NCI-H226 (cell line): ENCODE results near the gene FAM240B.

Source experiments
- DNase-seq: peaks from one replicate; pipeline ENCODE4 v3.0.0-alpha.2; 2015

The FAM240B gene

GRCh38 chr9:38699337-38699736, 20.6 kb downstream of the FAM240B start:
- DNase-seq = no peak

GRCh38 chr9:38697776-38698300, 22.1 kb downstream of the FAM240B start:
- no peak for DNase-seq

- no peak for DNase-seq
These were observed 22.9 kb downstream of the FAM240B start for GRCh38 chr9:38696999-38697398.

- no peak for DNase-seq
These were observed 25.3 kb downstream of the FAM240B start for GRCh38 chr9:38694676-38695075.

GRCh38 chr9:38692707-38693106, 27.2 kb downstream of the FAM240B start:
- no peak for DNase-seq

- no peak for DNase-seq
These were observed 29.4 kb downstream of the FAM240B start for GRCh38 chr9:38690574-38690973.

GRCh38 chr9:38689678-38690077, 30.3 kb downstream of the FAM240B start:
- no peak for DNase-seq

GRCh38 chr9:38687992-38688391, 31.9 kb downstream of the FAM240B start:
- DNase-seq = no peak

GRCh38 chr9:38687389-38687842, 32.5 kb downstream of the FAM240B start:
- no peak for DNase-seq

- no peak for DNase-seq
These were observed 33.0 kb downstream of the FAM240B start for GRCh38 chr9:38686933-38687332.

GRCh38 chr9:38685535-38685934, 34.4 kb downstream of the FAM240B start:
- no peak for DNase-seq

GRCh38 chr9:38683336-38683735, 36.6 kb downstream of the FAM240B start:
- DNase-seq = no peak

GRCh38 chr9:38682713-38683112, 37.2 kb downstream of the FAM240B start:
- DNase-seq = peak; percentile 48

- DNase-seq = peak; percentile 33
These were observed 38.1 kb downstream of the FAM240B start for GRCh38 chr9:38681747-38682227.

GRCh38 chr9:38680837-38681445, 39.0 kb downstream of the FAM240B start:
- no peak for DNase-seq

GRCh38 chr9:38677660-38678303, 42.2 kb downstream of the FAM240B start:
- DNase-seq = no peak

GRCh38 chr9:38675831-38676230, 44.1 kb downstream of the FAM240B start:
- no peak for DNase-seq

- no peak for DNase-seq
These were observed 44.7 kb downstream of the FAM240B start for GRCh38 chr9:38675211-38675610.

GRCh38 chr9:38673399-38674193, 46.3 kb downstream of the FAM240B start:
- no peak for DNase-seq

- DNase-seq = no peak
These were observed 48.2 kb downstream of the FAM240B start for GRCh38 chr9:38671748-38672147.

GRCh38 chr9:38671372-38671731, 48.6 kb downstream of the FAM240B start:
- no peak for DNase-seq

GRCh38 chr9:38670542-38671371, 49.2 kb downstream of the FAM240B start:
- no peak for DNase-seq
